Chondrocyte (in vitro differentiated cells): ENCODE results near the gene JAKMIP1. TPM values are rescaled to one million over a fixed set of nuclear protein-coding genes. Genes with fewer than 3 reads are reported as not detected.

Experiments
- DNase-seq: peaks from one replicate; pipeline ENCODE4 v3.0.0; 2021; ENCODE audit warnings: mixed read lengths, low spot score
- H3K27ac Mint-ChIP-seq: one replicate; pipeline ENCODE4 v1.8.0; 2021; ENCODE audit warnings: mild to moderate bottlenecking, moderate library complexity, mixed read lengths; ENCODE audit not compliant: unreplicated experiment
- H3K27me3 Mint-ChIP-seq: 2 replicates; pipeline ENCODE4 v1.8.0; 2021; ENCODE audit warnings: low read depth, mixed read lengths
- H3K36me3 Mint-ChIP-seq: 2 replicates; pipeline ENCODE4 v1.8.0; 2021; ENCODE audit warnings: low read depth, mixed read lengths
- H3K4me1 Mint-ChIP-seq: 2 replicates; pipeline ENCODE4 v1.8.0; 2021; ENCODE audit warnings: low read depth, mild to moderate bottlenecking, mixed read lengths
- H3K4me3 Mint-ChIP-seq: one replicate; pipeline ENCODE4 v1.8.0; 2021; ENCODE audit warnings: mild to moderate bottlenecking, moderate library complexity, mixed read lengths; ENCODE audit not compliant: unreplicated experiment
- H3K9me3 Mint-ChIP-seq: 2 replicates; pipeline ENCODE4 v1.8.0; 2021; ENCODE audit warnings: low read depth, mixed read lengths
- total RNA-seq: library from RNA; stranded (reverse); gene quantifications from 3 replicates; pipeline ENCODE4 v1.2.1, GENCODE V29; 2021
- TF ChIP-seq, protein P1 (sequence below): fragments of 200-600 bp; sonication (generic); IDR thresholded peaks from 2 replicates; pipeline ENCODE4 v1.5.0; 2021; ENCODE audit warnings: antibody characterized with exemption, mild to moderate bottlenecking, moderate library complexity

The JAKMIP1 gene
- total RNA-seq, 1 donor from 2014 or later = 0.10 TPM

DNA sequence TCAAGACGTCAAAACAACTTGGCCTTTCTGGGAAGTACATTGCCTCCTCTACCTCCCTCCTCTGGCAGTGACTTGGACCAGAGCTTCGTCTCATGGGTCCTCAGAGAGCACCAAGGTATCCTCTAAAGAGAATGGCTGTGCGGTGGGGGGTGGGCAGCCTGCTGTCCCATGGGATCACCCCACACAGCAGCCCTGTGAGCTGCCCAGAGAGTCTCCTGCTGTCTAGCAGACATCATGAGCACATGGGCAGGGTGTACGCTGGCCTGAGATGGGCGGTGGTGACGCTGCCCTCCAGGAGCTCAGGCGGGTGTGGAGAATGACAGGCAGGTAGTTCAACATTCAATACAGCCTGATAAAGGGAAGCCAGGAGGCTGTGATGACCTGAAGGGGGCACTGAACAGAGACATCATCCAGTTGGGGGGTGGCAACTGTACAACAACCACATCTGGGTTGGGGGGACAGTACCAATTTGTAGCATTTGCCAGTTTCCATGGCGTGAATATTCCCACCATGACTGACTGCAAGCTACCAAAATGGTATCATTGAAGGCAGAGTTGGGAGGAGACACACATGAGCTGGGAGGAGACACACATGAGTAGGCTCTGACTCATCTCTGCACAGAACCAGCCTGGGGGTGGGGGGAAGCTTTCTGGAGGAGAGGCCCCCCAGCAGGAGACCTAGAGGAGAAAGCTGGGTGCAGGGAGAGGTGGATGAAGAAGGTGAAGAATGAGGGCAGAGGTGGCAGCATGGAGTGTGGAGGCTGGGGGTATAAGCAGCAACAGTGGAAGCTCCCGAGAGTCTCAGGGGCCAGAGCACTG, 218.0 kb downstream of the JAKMIP1 start:
- TF ChIP-seq, protein P1, sequence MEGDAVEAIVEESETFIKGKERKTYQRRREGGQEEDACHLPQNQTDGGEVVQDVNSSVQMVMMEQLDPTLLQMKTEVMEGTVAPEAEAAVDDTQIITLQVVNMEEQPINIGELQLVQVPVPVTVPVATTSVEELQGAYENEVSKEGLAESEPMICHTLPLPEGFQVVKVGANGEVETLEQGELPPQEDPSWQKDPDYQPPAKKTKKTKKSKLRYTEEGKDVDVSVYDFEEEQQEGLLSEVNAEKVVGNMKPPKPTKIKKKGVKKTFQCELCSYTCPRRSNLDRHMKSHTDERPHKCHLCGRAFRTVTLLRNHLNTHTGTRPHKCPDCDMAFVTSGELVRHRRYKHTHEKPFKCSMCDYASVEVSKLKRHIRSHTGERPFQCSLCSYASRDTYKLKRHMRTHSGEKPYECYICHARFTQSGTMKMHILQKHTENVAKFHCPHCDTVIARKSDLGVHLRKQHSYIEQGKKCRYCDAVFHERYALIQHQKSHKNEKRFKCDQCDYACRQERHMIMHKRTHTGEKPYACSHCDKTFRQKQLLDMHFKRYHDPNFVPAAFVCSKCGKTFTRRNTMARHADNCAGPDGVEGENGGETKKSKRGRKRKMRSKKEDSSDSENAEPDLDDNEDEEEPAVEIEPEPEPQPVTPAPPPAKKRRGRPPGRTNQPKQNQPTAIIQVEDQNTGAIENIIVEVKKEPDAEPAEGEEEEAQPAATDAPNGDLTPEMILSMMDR = no peak
- DNase-seq = no peak
- no peak overlapping the region for H3K4me3 Mint-ChIP-seq
- peaks cover 6% of the 10 kb centered on the region for H3K36me3 Mint-ChIP-seq
- peaks cover 4% of the 10 kb centered on the region for H3K4me1 Mint-ChIP-seq
- peaks cover 18% of the 10 kb centered on the region for H3K9me3 Mint-ChIP-seq
- no peak overlapping the region for H3K27ac Mint-ChIP-seq
- H3K27me3 Mint-ChIP-seq = peaks cover 32% of the 10 kb centered on the region

DNA sequence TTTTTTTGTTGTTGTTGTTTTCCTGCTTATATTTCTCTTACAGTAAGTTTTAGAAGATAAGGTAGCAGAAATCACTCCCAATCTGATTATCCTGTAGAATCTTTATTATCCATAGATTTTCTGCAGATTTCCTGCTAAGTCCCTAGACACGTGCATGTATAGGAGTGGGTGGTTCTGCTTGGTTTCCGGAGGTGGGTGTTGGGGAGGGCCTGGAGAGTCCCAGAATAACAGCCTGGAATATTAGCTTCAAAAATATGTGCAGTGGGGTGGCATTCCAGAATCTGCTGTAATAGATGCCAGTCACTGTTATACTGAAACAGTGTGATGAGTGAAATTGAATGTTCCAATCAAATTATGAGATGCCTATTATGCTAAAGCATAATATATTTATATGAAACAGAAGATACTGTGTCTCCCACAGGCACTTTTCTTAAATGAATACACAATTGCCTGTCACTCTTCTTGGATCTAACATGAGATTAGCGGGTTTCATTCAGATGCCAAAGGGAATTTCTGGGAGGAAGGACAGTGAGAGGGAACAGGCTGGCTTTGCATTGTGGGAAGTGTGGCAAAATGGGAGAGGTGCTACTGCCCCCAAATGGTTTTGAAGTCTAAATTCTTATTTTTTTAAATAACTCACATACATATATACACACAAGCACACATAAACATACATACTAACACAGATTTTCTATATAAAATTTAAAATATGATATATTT, 219.8 kb downstream of the JAKMIP1 start:
- H3K27me3 Mint-ChIP-seq = peaks cover 35% of the 10 kb centered on the region
- H3K27ac Mint-ChIP-seq = no peak overlapping the region
- TF ChIP-seq, protein P1 = no peak
- peaks cover 6% of the 10 kb centered on the region for H3K36me3 Mint-ChIP-seq
- peaks cover 18% of the 10 kb centered on the region for H3K9me3 Mint-ChIP-seq
- H3K4me1 Mint-ChIP-seq = peaks cover 4% of the 10 kb centered on the region
- no peak overlapping the region for H3K4me3 Mint-ChIP-seq
- no peak for DNase-seq

DNA sequence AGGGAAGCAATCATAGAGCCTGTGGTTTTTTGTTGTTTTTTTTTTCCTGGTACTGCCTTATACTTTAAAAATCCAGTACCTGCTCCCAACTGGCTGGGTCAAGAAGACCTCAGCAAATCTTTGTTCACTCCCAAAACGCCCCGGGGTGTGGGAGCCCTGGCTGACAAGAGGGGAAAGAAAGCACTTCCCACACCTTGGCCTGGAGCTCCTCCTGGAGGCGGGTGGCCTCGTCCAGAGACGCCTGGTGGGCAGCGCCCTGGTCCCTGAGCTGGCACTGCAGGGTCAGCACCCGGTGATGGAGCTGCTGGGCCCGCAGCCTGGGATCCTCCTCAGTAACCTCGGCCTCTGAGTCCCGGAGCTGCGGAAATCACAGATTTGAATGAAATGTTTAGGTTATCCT, 220.4 kb downstream of the JAKMIP1 start:
- Mint-ChIP-seq H3K4me1 (peaks cover 4% of the 10 kb centered on the region), H3K36me3 (peaks cover 6% of the 10 kb centered on the region), H3K4me3 (no peak overlapping the region), H3K9me3 (peaks cover 16% of the 10 kb centered on the region), H3K27ac (no peak overlapping the region), H3K27me3 (peaks cover 39% of the 10 kb centered on the region)
- no peak for DNase-seq
- TF ChIP-seq, protein P1 = peak; percentile 71

DNA sequence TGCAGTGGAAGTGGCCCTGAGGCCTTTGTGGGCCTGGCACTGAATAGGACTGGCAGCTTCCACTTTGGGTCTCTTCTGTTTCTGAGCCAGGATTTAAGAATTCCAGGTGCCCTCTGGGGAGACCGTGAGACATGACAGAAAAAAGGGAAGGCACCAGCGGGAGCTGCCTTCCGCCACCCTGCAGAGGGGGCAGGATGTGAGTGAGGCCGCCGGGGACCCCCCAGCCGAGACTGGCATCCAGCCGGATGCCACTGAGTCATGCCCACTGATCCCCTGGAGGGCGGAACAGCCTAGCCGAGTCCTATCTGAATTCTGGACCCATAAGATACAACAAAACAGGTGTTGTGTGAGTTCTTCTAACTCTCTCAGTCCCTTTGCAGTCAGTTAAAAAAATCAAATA, 223.4 kb downstream of the JAKMIP1 start:
- Mint-ChIP-seq H3K27me3 (peaks cover 45% of the 10 kb centered on the region), H3K36me3 (no peaks in the 10 kb centered on the region), H3K9me3 (no peaks in the 10 kb centered on the region), H3K27ac (no peak overlapping the region), H3K4me3 (no peak overlapping the region), H3K4me1 (peaks cover 4% of the 10 kb centered on the region)
- TF ChIP-seq, protein P1 = no peak
- DNase-seq = no peak

DNA sequence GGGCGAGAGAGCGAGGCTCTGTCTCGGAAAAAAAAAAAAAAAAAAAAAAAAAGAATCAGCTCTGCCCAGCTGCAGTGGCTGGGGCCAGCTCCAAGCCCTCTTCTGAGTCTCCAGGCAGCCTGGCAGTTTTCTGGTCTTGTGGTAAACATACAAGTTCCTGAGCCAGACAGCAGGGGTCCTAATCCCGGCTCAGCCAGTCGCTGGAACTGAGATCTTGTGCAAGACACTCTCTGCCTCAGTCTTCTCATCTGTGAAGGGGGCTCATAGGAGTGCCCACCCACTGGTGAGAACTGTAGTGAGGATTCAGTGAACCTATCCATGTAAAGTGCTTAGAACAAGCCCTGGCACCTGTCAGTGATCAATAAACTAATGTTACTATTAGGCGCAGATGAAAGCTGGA, 223.9 kb downstream of the JAKMIP1 start:
- TF ChIP-seq, protein P1 = no peak
- H3K27me3 Mint-ChIP-seq = peaks cover 45% of the 10 kb centered on the region
- no peak overlapping the region for H3K4me3 Mint-ChIP-seq
- H3K9me3 Mint-ChIP-seq = no peaks in the 10 kb centered on the region
- no peak overlapping the region for H3K27ac Mint-ChIP-seq
- H3K4me1 Mint-ChIP-seq = peaks cover 4% of the 10 kb centered on the region
- H3K36me3 Mint-ChIP-seq = no peaks in the 10 kb centered on the region
- DNase-seq = no peak

Other genes with a start within 250 kb of the JAKMIP1 start
- not detected in 3 replicates for gene C4orf50, start 182.1 kb downstream of the JAKMIP1 start, total RNA-seq
- 47.7 to 54.6 TPM (median 48.0 TPM) in 3 replicates for gene WFS1, start 69.3 kb upstream of the JAKMIP1 start, total RNA-seq